ENCODE measurements around the gene FAM227B.

FAM227B gene

GRCh38 chr15:49464522-49464921, 156.1 kb downstream of the FAM227B start:
- no peak for DNase-seq (ENCODE audit: extremely low read depth, insufficient read length)
- Histone ChIP-seq H3K4me3 (replicated peaks; ENCODE audit: low read depth, low read length) (no peak overlapping the region), H3K27me3 (replicated peaks; ENCODE audit: control insufficient read depth, insufficient read depth, low read length) (no peaks in the 10 kb centered on the region), H3K36me3 (ENCODE audit: control insufficient read depth, insufficient read depth, low read length) (no peaks in the 10 kb centered on the region)
- TF ChIP-seq CTCF (IDR thresholded peaks at IDR 0.05; ENCODE audit: insufficient read depth, low read length, poor library complexity, severe bottlenecking), result no peak

DNA sequence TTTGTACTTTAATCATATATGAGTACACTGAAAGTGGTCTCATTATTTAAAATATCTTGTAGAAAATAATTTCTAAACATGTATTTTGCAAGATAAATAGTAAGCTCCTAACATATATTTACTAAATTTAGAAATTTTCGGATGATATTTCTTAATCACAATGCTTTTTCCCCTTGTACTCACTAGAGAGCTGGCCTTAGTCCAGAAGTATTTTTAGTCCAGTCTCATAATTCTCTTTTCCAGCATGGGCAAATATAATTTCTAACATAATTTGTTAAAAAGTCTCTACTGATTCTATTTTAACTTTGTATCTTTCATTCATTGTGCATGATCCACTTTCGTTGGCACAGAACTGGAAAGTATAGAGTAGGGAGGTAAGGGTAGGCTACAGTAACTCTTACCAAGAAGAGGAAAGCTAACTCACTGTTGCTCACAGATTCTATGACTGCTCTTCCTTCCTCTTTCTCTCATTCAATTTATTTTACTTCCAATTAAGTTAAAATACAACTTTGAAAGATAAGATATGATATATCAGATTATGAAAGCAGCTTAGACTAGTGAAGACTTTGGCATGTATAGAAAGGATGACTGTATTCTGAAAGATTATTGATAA, 158.3 kb downstream of the FAM227B start:
- no peak for TF ChIP-seq CTCF (IDR thresholded peaks at IDR 0.05; ENCODE audit: insufficient read depth, low read length, poor library complexity, severe bottlenecking)
- Histone ChIP-seq H3K4me3 (replicated peaks; ENCODE audit: low read depth, low read length) (no peak overlapping the region), H3K27me3 (replicated peaks; ENCODE audit: control insufficient read depth, insufficient read depth, low read length) (no peaks in the 10 kb centered on the region), H3K36me3 (ENCODE audit: control insufficient read depth, insufficient read depth, low read length) (no peaks in the 10 kb centered on the region)
- no peak for DNase-seq (ENCODE audit: extremely low read depth, insufficient read length)

DNA sequence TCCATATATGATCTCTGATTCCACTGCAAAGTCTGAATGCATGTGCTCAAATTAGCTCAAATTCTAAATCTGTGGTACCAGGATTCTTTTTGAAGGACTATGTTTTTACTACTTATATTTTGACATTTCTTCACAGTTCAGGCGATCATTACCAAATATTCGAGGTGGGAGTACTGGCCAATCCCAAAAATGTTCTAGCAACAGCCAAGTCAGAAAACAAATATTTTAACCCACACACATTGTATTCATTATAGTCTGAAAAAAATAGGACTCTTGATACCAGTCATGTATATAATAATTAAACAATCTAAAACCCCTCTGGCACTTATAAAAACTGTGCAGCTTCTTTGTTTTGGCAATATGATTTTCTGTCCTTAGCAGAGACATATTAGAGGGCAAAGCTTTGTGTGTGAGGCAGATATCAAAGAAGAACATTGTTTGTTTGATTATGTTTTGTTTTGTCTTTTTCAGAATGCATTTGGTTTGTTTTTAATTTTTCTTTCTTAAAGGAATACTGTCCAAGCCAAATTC, 160.1 kb downstream of the FAM227B start:
- no peak for TF ChIP-seq CTCF (IDR thresholded peaks at IDR 0.05; ENCODE audit: insufficient read depth, low read length, poor library complexity, severe bottlenecking)
- no peak overlapping the region for H3K4me3 ChIP-seq (replicated peaks; ENCODE audit: low read depth, low read length)
- DNase-seq (ENCODE audit: extremely low read depth, insufficient read length), result no peak
- H3K36me3 ChIP-seq (ENCODE audit: control insufficient read depth, insufficient read depth, low read length), result no peaks in the 10 kb centered on the region
- H3K27me3 ChIP-seq (replicated peaks; ENCODE audit: control insufficient read depth, insufficient read depth, low read length), result no peaks in the 10 kb centered on the region

GRCh38 chr15:49458145-49458544, 162.5 kb downstream of the FAM227B start:
- Histone ChIP-seq H3K36me3 (ENCODE audit: control insufficient read depth, insufficient read depth, low read length) (no peaks in the 10 kb centered on the region), H3K27me3 (replicated peaks; ENCODE audit: control insufficient read depth, insufficient read depth, low read length) (no peaks in the 10 kb centered on the region), H3K4me3 (replicated peaks; ENCODE audit: low read depth, low read length) (no peak overlapping the region)
- no peak for TF ChIP-seq CTCF (IDR thresholded peaks at IDR 0.05; ENCODE audit: insufficient read depth, low read length, poor library complexity, severe bottlenecking)
- DNase-seq (ENCODE audit: extremely low read depth, insufficient read length), result no peak

DNA sequence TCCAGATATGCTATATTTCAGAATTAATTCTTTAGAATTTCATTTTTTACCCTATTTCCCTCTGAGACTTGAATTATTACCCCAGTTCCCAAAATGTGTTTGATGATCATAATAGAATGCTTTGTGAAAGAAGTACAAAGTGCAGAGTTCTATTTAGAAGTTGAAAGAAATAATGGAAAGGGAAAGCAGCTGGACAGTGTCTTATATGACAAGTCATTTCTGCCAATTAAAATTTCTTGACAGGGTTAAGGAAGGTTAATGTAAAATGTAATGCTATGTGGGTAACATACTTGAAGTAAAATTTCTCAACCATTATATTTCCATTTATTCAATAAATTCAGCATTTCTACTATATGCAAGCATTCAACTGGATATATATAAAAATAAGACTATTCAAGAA, 164.5 kb downstream of the FAM227B start:
- Histone ChIP-seq H3K4me3 (replicated peaks; ENCODE audit: low read depth, low read length) (no peak overlapping the region), H3K36me3 (ENCODE audit: control insufficient read depth, insufficient read depth, low read length) (no peaks in the 10 kb centered on the region), H3K27me3 (replicated peaks; ENCODE audit: control insufficient read depth, insufficient read depth, low read length) (no peaks in the 10 kb centered on the region)
- TF ChIP-seq CTCF (IDR thresholded peaks at IDR 0.05; ENCODE audit: insufficient read depth, low read length, poor library complexity, severe bottlenecking), result no peak
- no peak for DNase-seq (ENCODE audit: extremely low read depth, insufficient read length)

DNA sequence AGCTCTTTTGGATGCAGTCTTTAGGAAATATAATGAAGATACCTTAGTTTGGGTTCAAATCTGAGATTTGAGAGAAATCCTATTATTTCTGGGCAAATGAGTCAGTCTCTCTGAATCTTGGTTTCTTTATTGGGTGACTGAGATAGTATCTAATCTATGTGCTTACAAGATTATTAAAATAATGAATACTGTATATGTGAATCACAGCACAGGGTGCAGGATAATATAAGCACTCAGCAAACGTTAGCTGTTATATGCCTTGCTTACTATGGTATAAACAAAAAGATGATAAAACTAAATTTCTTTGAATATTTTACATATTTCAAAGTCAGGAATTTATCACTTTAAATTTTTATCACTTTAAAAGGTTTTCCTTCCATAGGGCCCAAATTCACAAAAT, 168.0 kb downstream of the FAM227B start:
- Histone ChIP-seq H3K4me3 (replicated peaks; ENCODE audit: low read depth, low read length) (no peak overlapping the region), H3K27me3 (replicated peaks; ENCODE audit: control insufficient read depth, insufficient read depth, low read length) (no peaks in the 10 kb centered on the region), H3K36me3 (ENCODE audit: control insufficient read depth, insufficient read depth, low read length) (no peaks in the 10 kb centered on the region)
- no peak for DNase-seq (ENCODE audit: extremely low read depth, insufficient read length)
- no peak for TF ChIP-seq CTCF (IDR thresholded peaks at IDR 0.05; ENCODE audit: insufficient read depth, low read length, poor library complexity, severe bottlenecking)

Data from GM06990 (cell line).